Neural cell (in vitro differentiated cells): ENCODE results near the gene CLDN18. TPM values are rescaled to one million over a fixed set of nuclear protein-coding genes. Genes with fewer than 3 reads are reported as not detected.

ENCODE experiments used
- H2AFZ ChIP-seq: fragments of 200-600, 300-800 bp; sonication (generic), shearing (Covaris generic); 2 replicates; pipeline ENCODE4 v1.6.0; 2014; ENCODE audit warnings: low read depth, mild to moderate bottlenecking, antibody characterized with exemption, low read length, moderate library complexity
- H3F3A ChIP-seq: fragments of 200-600 bp; shearing (Covaris generic); 2 replicates; pipeline ENCODE4 v1.6.1; 2016; ENCODE audit warnings: mild to moderate bottlenecking, moderate library complexity, mixed read lengths, antibody characterized with exemption, low read length; ENCODE audit not compliant: insufficient read depth, poor library complexity, severe bottlenecking
- H3K27ac ChIP-seq: fragments of 200-600, 300-800 bp; sonication (generic), shearing (Covaris generic); 2 replicates; pipeline ENCODE4 v1.5.1; 2014; ENCODE audit warnings: mild to moderate bottlenecking, low read length, moderate library complexity
- H3K27me3 ChIP-seq: fragments of 300-800, 200-600 bp; sonication (generic), shearing (Covaris generic); 2 replicates; pipeline ENCODE4 v1.6.0; 2014; ENCODE audit warnings: mild to moderate bottlenecking, low read depth, low read length, moderate library complexity; ENCODE audit not compliant: insufficient read depth
- H3K36me3 ChIP-seq: fragments of 300-800, 200-600 bp; sonication (generic), shearing (Covaris generic); 2 replicates; pipeline ENCODE4 v1.5.1; 2014; ENCODE audit warnings: mild to moderate bottlenecking, antibody characterized with exemption, low read length, moderate library complexity; ENCODE audit not compliant: insufficient read depth
- H3K4me2 ChIP-seq: fragments of 300-800, 200-600 bp; sonication (generic), shearing (Covaris generic); 2 replicates; pipeline ENCODE4 v1.6.0; 2014; ENCODE audit warnings: mild to moderate bottlenecking, low read length
- H3K4me3 ChIP-seq: fragments of 300-800, 200-600 bp; sonication (generic), shearing (Covaris generic); 2 replicates; pipeline ENCODE4 v1.5.1; 2014; ENCODE audit warnings: mild to moderate bottlenecking, low read length, moderate library complexity
- H3K79me2 ChIP-seq: fragments of 200-600 bp; shearing (Covaris generic); replicated peaks from 2 replicates; pipeline ENCODE4 v1.6.0; 2014; ENCODE audit warnings: mild to moderate bottlenecking, low read length, moderate library complexity; ENCODE audit not compliant: insufficient read depth
- H3K9ac ChIP-seq: fragments of 300-800, 200-600 bp; sonication (generic), shearing (Covaris generic); 2 replicates; pipeline ENCODE4 v1.6.1; 2016; ENCODE audit warnings: mild to moderate bottlenecking, low read length, mixed read lengths
- H3K9me2 ChIP-seq: fragments of 200-600 bp; shearing (Covaris generic); 2 replicates; pipeline ENCODE4 v1.6.1; 2016; ENCODE audit warnings: mild to moderate bottlenecking, low read length, mixed read lengths; ENCODE audit not compliant: insufficient read depth
- H3K9me3 ChIP-seq: fragments of 200-600, 300-800 bp; sonication (generic), shearing (Covaris generic); 2 replicates; pipeline ENCODE4 v1.6.1; 2016; ENCODE audit warnings: mild to moderate bottlenecking, mixed run types, low read length, moderate library complexity, mixed read lengths
- H4K20me1 ChIP-seq: fragments of 200-600 bp; shearing (Covaris generic); 2 replicates; pipeline ENCODE4 v1.6.1; 2016; ENCODE audit warnings: mild to moderate bottlenecking, mixed run types; ENCODE audit not compliant: insufficient read depth
- CTCF ChIP-seq: fragments of 450-650 bp; IDR thresholded peaks from 2 replicates; pipeline ENCODE4 v1.5.1; 2014; ENCODE audit warnings: antibody characterized with exemption, mild to moderate bottlenecking, moderate library complexity; ENCODE audit not compliant: poor library complexity, severe bottlenecking
- EP300 ChIP-seq: fragments of 450-650 bp; conservative IDR thresholded peaks from 2 replicates; pipeline ENCODE4 v1.6.1; 2014; ENCODE audit warnings: antibody characterized with exemption, mild to moderate bottlenecking, moderate library complexity; ENCODE audit not compliant: poor library complexity, severe bottlenecking
- EZH2 ChIP-seq: fragments of 200-600, 300-800 bp; shearing (Covaris generic), sonication (generic); IDR thresholded peaks from 2 replicates; pipeline ENCODE4 v1.6.1; 2014; ENCODE audit warnings: antibody characterized with exemption, low read length, borderline replicate concordance, mild to moderate bottlenecking; ENCODE audit not compliant: insufficient read depth, poor library complexity, severe bottlenecking
- MXI1 ChIP-seq: fragments of 450-650 bp; conservative IDR thresholded peaks from 2 replicates; pipeline ENCODE4 v1.6.1; 2014; ENCODE audit warnings: antibody characterized with exemption, mild to moderate bottlenecking; ENCODE audit not compliant: poor library complexity, severe bottlenecking
- POLR2AphosphoS5 ChIP-seq: IDR thresholded peaks from 2 replicates; pipeline ENCODE4 v1.6.1; 2012
- RAD21 ChIP-seq: fragments of 450-650 bp; conservative IDR thresholded peaks from 2 replicates; pipeline ENCODE4 v1.6.1; 2014; ENCODE audit warnings: antibody characterized with exemption, mild to moderate bottlenecking, moderate library complexity
- REST ChIP-seq: IDR thresholded peaks from 2 replicates; pipeline ENCODE4 v1.6.1; 2012; ENCODE audit warnings: borderline replicate concordance
- TAF1 ChIP-seq: IDR thresholded peaks from 2 replicates; pipeline ENCODE4 v1.6.1; 2012; ENCODE audit warnings: low read depth
- polyA plus RNA-seq: library from polyadenylated mRNA; depleted of rRNA; stranded (reverse); fragments of >200 nt; gene quantifications from 2 replicates; pipeline ENCODE4 v1.2.3, GENCODE V29; 2014

CLDN18 gene
- polyA plus RNA-seq, 1 donor from 2014 or later: not detected

GRCh38 chr3:138011722-138012121, 1.8 kb downstream of the CLDN18 start:
- Histone ChIP-seq H3F3A (no peaks in the 10 kb centered on the region), H3K9me2 (no peaks in the 10 kb centered on the region), H2AFZ (no peak overlapping the region), H3K4me3 (no peak overlapping the region), H3K36me3 (no peaks in the 10 kb centered on the region), H3K9me3 (no peaks in the 10 kb centered on the region), H3K4me2 (no peak overlapping the region), H4K20me1 (no peaks in the 10 kb centered on the region), H3K27ac (no peak overlapping the region), H3K9ac (no peak overlapping the region), H3K79me2 (no peaks in the 10 kb centered on the region), H3K27me3 (no peaks in the 10 kb centered on the region)
- no peak for TF ChIP-seq EZH2
- TF ChIP-seq MXI1: no peak
- TF ChIP-seq CTCF: no peak
- TF ChIP-seq RAD21: no peak
- TF ChIP-seq EP300: no peak
- no peak for TF ChIP-seq POLR2AphosphoS5
- TF ChIP-seq TAF1: no peak
- no peak for TF ChIP-seq REST

GRCh38 chr3:138012526-138012925, 2.6 kb downstream of the CLDN18 start:
- Histone ChIP-seq H3K27me3 (no peaks in the 10 kb centered on the region), H3K4me3 (no peak overlapping the region), H3F3A (no peaks in the 10 kb centered on the region), H3K9ac (no peak overlapping the region), H3K36me3 (no peaks in the 10 kb centered on the region), H3K9me2 (no peaks in the 10 kb centered on the region), H3K4me2 (no peak overlapping the region), H2AFZ (no peak overlapping the region), H3K27ac (no peak overlapping the region), H3K9me3 (no peaks in the 10 kb centered on the region), H4K20me1 (no peaks in the 10 kb centered on the region), H3K79me2 (no peaks in the 10 kb centered on the region)
- no peak for TF ChIP-seq CTCF
- no peak for TF ChIP-seq POLR2AphosphoS5
- TF ChIP-seq RAD21: no peak
- no peak for TF ChIP-seq MXI1
- TF ChIP-seq REST: no peak
- no peak for TF ChIP-seq EZH2
- TF ChIP-seq TAF1: no peak
